Small intestine (tissue), 7 donors: Measurements from ENCODE around the gene ZNF280A. TPM values are rescaled to one million over a fixed set of nuclear protein-coding genes. Genes with fewer than 3 reads are reported as not detected.

Experiments
- DNase-seq, 2 donors: peaks; one replicate each; pipeline versions ENCODE4 v3.0.0 to v3.0.0-alpha.2; 2013
- FAIRE-seq: peaks from 2 replicates; lab custom pipeline; 2012; peaks lifted over from hg19 to GRCh38; lab: Jason Lieb, UNC
- H3K27ac ChIP-seq, 3 donors: one replicate each; pipeline ENCODE4 v1.5.1; 2013; ENCODE audit warnings: low read length in 2 of 3, mild to moderate bottlenecking in 2 of 3, control low read depth in 1 of 3, inconsistent platforms in 1 of 3, low read depth in 1 of 3, moderate library complexity in 1 of 3
- H3K27me3 ChIP-seq, 3 donors: one replicate each; pipeline ENCODE4 v1.6.1; 2013; ENCODE audit warnings: low read length in 3 of 3, inconsistent platforms in 1 of 3; ENCODE audit not compliant: control insufficient read depth in 3 of 3, insufficient read depth in 3 of 3
- H3K36me3 ChIP-seq, 3 donors: one replicate each; pipeline ENCODE4 v1.6.1; 2013; ENCODE audit warnings: low read length in 3 of 3, inconsistent platforms in 1 of 3, low read depth in 1 of 3, mild to moderate bottlenecking in 1 of 3, moderate library complexity in 1 of 3; ENCODE audit not compliant: control insufficient read depth in 3 of 3, insufficient read depth in 2 of 3
- H3K4me1 ChIP-seq, 3 donors: one replicate each; pipeline ENCODE4 v1.6.1; 2013; ENCODE audit warnings: low read length in 2 of 3, inconsistent platforms in 1 of 3, low read depth in 1 of 3, mild to moderate bottlenecking in 1 of 3, moderate library complexity in 1 of 3; ENCODE audit not compliant: control insufficient read depth in 3 of 3, insufficient read depth in 2 of 3
- H3K4me3 ChIP-seq, 3 donors: one replicate each; pipeline ENCODE4 v1.5.1; 2013; ENCODE audit warnings: low read length in 3 of 3, control low read depth in 1 of 3, inconsistent platforms in 1 of 3, low read depth in 1 of 3, mild to moderate bottlenecking in 1 of 3, moderate library complexity in 1 of 3
- H3K9me3 ChIP-seq, 2 donors: one replicate each; pipeline ENCODE4 v1.6.1; 2013; ENCODE audit warnings: low read depth in 1 of 2, low read length in 1 of 2; ENCODE audit not compliant: control insufficient read depth in 2 of 2, insufficient read depth in 1 of 2
- WGBS, 3 donors: extraction: QIAGEN DNeasy Blood & Tissue Kit; methylation state at CpG; one replicate each; pipeline ENCODE4 v1.1.7; 2013; 5-methylcytosine and 5-hydroxymethylcytosine counted together
- polyA plus RNA-seq, 4 donors: library from polyadenylated mRNA; stranded (reverse) in 3 of 4; unstranded in 1 of 4; fragments of 200-250 nt in 3 of 4; fragments of 120-200 nt in 1 of 4; gene quantifications; one replicate each; pipeline versions ENCODE4 v1.2.1 to v1.2.3, GENCODE V29; 2013
- donor health status: healthy with polysubstance abuse.
- donor health status: control.
- donor health status: control.
- donor health status: Bipolar disorder and iron deficiency.
- donor health status: healthy.

Gene ZNF280A
- polyA plus RNA-seq, 4 donors: not detected

DNA sequence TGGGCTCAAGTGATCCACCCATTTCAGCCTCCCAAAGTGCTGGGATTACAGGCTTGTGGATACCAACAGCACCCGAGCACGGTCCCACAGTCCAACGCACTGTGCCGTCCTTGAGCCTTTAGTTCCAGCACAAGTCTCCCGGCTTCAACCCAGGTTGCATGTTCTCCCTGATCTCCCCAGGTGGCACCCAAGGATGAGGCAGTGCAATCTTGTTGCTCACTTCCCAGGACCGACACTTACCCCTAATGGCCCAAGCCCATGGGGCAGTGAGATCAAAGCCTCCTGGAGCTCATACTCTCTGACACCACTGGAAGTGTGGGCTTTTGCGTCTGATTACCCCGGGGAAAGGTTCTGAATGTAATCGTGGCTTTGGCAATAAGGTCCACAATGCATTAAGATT is 35.5 kb upstream of the ZNF280A start:
- no peak for DNase-seq
- FAIRE-seq: no peak
- 90 to 95% (median 91%) methylated on average over 9 of the region's 9 CpGs for WGBS, 3 donors
- H3K4me3 ChIP-seq: no peak overlapping the region
- H3K27ac ChIP-seq: no peak overlapping the region
- H3K27me3 ChIP-seq: peaks cover 0 to 3% (median 0%) of the 10 kb centered on the region in 3 donors
- H3K9me3 ChIP-seq: no peaks in the 10 kb centered on the region
- no peaks in the 10 kb centered on the region for H3K4me1 ChIP-seq
- H3K36me3 ChIP-seq: no peaks in the 10 kb centered on the region

DNA sequence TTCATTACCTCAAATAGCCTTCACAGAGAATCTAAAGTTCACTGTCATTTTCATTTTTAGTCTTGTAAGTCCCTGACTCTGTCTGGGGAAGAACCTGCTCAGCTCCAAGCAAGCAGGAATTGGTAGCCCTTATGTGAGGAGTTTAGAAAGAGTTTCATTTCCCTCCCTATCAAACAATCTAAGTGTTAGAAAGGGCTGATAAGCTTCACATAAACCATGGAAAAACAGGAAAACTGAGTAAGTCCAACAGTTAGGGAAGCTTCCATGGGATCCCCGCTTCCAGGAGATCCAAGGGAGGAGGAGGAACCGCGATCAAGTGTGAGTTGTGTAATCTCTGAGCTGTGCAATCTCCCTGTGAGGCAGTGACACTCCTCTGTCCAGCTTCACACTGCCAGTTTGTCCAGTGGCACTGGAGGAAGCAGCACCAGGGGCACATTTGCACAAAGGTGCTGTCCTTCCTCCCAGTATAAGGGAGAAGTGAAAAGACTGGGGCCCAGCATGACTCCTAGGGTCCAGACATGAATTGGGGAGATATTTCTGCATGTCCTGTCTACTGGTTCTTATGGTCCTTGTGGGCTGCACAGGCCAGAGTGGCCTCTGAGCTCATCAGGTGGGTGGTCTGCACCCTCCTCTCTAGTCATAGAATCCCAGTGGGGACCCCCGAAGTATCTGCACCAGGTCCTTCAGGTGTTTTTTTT is 34.7 kb upstream of the ZNF280A start:
- Histone ChIP-seq H3K36me3 (no peaks in the 10 kb centered on the region), H3K27me3 (peaks cover 0 to 3% (median 0%) of the 10 kb centered on the region in 3 donors), H3K9me3 (no peaks in the 10 kb centered on the region), H3K4me3 (no peak overlapping the region), H3K27ac (no peak overlapping the region), H3K4me1 (no peaks in the 10 kb centered on the region)
- DNase-seq (no peak), FAIRE-seq (no peak)
- 60 to 81% (median 69%) methylated on average over 4 of the region's 4 CpGs for WGBS, 3 donors

DNA sequence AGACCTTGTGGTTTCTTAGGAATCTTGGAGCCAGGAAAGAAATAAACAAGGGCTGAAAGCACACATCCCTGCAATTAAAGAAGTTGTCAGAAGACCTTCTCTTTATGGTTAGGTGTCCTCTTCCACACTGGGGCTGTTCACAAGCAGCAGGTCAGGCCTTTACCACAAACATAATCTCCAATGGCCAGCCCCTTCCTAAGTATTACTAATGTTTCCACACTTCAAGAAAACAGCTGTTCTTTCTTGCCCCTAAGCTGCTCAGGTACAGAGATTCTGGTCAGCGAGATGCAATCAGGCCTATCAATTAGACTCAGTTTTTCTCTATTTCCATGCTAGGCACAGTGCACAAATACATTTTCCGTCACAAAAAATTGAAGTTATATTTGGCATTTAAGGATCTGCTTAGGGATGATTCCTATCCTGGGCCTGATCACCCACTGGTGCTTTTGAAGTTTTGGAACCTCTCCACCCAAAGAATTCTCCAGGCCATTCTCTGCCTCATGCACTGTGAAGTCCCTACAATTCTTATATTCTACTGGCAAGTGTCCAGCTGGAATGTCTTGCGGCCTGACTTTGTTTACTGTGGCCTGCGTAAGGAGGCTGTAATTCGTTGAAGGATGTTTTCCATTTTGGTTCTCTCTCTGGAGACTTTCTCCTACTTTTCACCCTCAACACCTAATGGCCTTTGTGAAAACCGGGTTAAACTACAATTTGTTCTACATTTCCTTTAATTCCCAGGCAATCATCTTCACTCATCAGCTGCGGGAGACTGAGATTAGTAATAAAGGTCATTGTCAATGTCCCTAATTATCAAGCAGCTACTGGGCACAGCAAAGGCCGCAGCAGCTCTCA is 33.9 kb upstream of the ZNF280A start:
- peaks cover 0 to 6% (median 0%) of the 10 kb centered on the region in 3 donors for H3K27me3 ChIP-seq
- 49 to 55% (median 51%) methylated on average over 8 of the region's 8 CpGs for WGBS, 3 donors
- no peaks in the 10 kb centered on the region for H3K9me3 ChIP-seq
- H3K4me1 ChIP-seq: no peaks in the 10 kb centered on the region
- no peak for FAIRE-seq
- H3K36me3 ChIP-seq: no peaks in the 10 kb centered on the region
- H3K4me3 ChIP-seq: no peak overlapping the region
- H3K27ac ChIP-seq: no peak overlapping the region
- DNase-seq: no peak

DNA sequence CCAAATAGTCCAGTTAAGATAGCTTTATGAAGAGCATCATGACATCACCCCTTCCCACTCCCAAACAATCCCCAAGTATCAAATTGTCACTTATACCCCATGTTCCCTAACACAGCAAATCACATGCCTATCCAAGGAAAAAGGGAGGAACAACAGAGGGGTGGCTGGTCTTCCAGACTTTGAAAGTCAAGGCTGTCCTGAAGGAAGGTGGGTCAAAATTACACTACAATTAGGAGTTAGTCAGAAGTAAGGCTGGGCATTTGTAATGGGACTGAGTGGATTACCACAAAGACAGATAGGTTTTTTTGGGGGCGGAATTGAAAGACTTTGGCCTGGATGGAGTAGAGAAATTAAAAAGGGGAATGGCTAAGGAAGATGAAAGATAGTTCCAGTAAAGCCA is 33.1 kb upstream of the ZNF280A start:
- Histone ChIP-seq H3K36me3 (no peaks in the 10 kb centered on the region), H3K27ac (no peak overlapping the region), H3K4me1 (no peaks in the 10 kb centered on the region), H3K4me3 (no peak overlapping the region), H3K9me3 (no peaks in the 10 kb centered on the region), H3K27me3 (peaks cover 0 to 6% (median 0%) of the 10 kb centered on the region in 3 donors)
- DNase-seq: no peak
- 85 to 100% (median 90%) methylated on average over 1 of the region's 1 CpG for WGBS, 3 donors
- no peak for FAIRE-seq

DNA sequence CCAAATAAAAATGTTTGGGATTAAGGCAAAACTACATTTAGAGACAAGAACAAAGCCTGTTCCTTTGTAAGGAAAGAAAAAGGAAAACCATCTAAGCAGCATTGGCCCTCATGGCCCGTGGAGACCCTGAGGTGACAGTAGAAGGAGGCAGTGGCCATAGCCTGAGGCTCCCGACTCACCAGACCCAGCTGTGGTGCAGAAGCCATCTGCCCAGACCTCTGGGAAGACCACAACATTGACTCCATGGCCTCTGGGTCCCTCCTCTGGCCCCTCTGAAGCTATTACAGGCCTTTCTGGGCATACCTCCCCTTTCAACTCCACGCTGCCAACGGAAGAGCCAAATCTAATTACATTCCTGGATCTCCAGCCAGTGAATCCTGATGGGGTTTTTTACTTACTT is 32.6 kb upstream of the ZNF280A start:
- no peak overlapping the region for H3K4me3 ChIP-seq
- H3K4me1 ChIP-seq: no peaks in the 10 kb centered on the region
- H3K27ac ChIP-seq: no peak overlapping the region
- H3K27me3 ChIP-seq: peaks cover 0 to 6% (median 0%) of the 10 kb centered on the region in 3 donors
- no peaks in the 10 kb centered on the region for H3K36me3 ChIP-seq
- no peaks in the 10 kb centered on the region for H3K9me3 ChIP-seq
- FAIRE-seq (no peak), DNase-seq (no peak)
- 67 to 73% (median 71%) methylated on average over 4 of the region's 4 CpGs for WGBS, 3 donors

DNA sequence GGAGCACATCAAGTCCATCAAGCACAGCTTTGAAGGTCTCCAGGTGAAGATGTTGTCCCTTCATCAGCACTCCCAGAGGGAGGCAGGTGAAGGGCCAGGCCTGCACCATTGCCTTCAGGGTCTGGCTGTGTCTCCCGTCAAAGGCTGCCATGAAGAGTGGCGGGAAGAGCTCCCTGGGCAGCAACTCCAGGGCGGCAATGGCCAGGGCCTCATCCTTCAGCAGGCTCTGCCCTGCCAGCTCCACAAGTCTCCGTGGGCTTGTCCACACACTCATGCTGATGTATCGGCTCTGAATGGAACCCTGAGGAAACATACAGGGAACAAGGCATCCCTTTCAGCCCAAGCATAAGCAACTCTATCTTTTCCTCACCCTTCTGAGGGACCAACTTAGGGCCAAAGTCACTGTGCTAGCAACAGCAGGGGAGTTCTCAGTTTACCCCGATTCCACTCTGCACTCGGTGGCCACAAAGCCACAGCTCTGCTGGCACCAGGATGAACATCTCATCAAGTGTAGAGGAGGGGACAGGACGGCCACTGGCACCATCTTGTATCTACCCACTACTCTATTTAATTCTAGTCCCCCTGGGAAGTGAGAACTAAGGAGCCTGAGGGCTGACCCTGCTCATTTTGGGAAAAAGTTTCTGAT is 30.8 kb upstream of the ZNF280A start:
- WGBS, 3 donors: 83 to 87% (median 85%) methylated on average over 8 of the region's 8 CpGs
- Histone ChIP-seq H3K27me3 (peaks cover 0 to 6% (median 0%) of the 10 kb centered on the region in 3 donors), H3K4me3 (no peak overlapping the region), H3K4me1 (no peaks in the 10 kb centered on the region), H3K9me3 (no peaks in the 10 kb centered on the region), H3K27ac (no peak overlapping the region), H3K36me3 (no peaks in the 10 kb centered on the region)
- DNase-seq: no peak
- no peak for FAIRE-seq

DNA sequence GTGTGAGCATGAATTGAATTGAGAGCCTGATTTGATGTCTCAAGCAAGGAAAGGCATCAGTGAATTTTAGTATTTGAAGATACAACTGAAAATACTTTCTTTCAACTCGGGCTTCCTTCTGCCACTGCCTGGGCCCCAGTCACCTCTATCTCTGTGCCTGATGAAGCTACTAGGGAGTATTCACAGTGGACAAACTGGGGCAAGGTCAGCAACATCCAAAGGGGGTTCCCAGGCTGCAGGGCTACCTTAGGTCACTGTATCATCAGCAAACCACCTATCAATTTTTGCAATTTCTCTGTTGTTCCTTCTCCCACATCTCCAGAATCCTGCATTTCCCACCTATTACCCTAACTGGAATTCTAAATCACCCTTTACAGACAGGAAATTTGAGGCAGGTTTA is 28.8 kb upstream of the ZNF280A start:
- Histone ChIP-seq H3K27ac (no peak overlapping the region), H3K4me1 (no peaks in the 10 kb centered on the region), H3K9me3 (no peaks in the 10 kb centered on the region), H3K36me3 (no peaks in the 10 kb centered on the region), H3K27me3 (peaks cover 0 to 6% (median 0%) of the 10 kb centered on the region in 3 donors), H3K4me3 (no peak overlapping the region)
- WGBS, 3 donors: 53 to 72% (median 62%) methylated on average over 1 of the region's 1 CpG
- DNase-seq (no peak), FAIRE-seq (no peak)

DNA sequence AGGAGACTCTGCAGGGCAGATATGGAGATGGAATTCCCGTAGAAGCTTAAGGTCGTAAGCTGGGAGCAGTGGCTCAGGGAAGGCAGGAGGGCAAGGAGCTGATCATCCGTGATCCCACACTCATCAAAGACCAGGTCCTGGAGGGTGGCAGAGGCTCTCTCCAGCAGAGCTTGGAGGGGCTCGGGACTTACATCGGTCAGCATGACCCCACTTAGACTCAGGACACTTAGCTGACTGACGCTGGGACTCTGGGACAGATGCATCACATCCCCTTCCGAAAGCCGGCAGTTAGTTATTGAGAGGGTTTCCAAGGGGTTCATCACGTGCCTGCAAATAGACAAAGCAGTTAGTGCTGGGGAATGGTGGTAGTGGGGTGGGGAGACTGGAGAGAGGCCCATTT is 28.2 kb upstream of the ZNF280A start:
- FAIRE-seq: no peak
- Histone ChIP-seq H3K4me3 (no peak overlapping the region), H3K27me3 (peaks cover 0 to 6% (median 0%) of the 10 kb centered on the region in 3 donors), H3K4me1 (no peaks in the 10 kb centered on the region), H3K27ac (no peak overlapping the region), H3K36me3 (no peaks in the 10 kb centered on the region), H3K9me3 (no peaks in the 10 kb centered on the region)
- no peak for DNase-seq
- WGBS, 3 donors: 64 to 76% (median 65%) methylated on average over 9 of the region's 9 CpGs
